NT2/D1 (cell line): ENCODE data around the gene ATP2C1.

ENCODE experiments used
- SUZ12 ChIP-seq: IDR thresholded peaks from 2 replicates; pipeline ENCODE4 v1.6.1; 2011; ENCODE audit not compliant: insufficient read length, insufficient read depth; ENCODE audit errors: extremely low read depth
- YY1 ChIP-seq: IDR thresholded peaks from 2 replicates; pipeline ENCODE4 v1.6.1; 2011; ENCODE audit not compliant: insufficient read length, insufficient read depth
- ZNF274 ChIP-seq: IDR thresholded peaks from 2 replicates; pipeline ENCODE4 v1.6.1; 2011; ENCODE audit warnings: mild to moderate bottlenecking, low read depth, low read length

GRCh38 chr3:130905551-130905950, 11.7 kb downstream of the ATP2C1 start:
- TF ChIP-seq YY1 (no peak), ZNF274 (no peak), SUZ12 (no peak)
